GOT3 (cell line): ENCODE data around the gene ITPKB.
"Not testable (repeated sequence)": the region's sequence is repeated elsewhere in the genome, so short reads cannot be mapped to it uniquely, and the experiment has no call there.

Experiments
- DNase-seq: peaks from one replicate; lab custom pipeline; 2025; ENCODE audit warnings: mixed read lengths; lab: John Stamatoyannopoulos, UW

Gene ITPKB

GRCh38 chr1:226624526-226624925 is 114.6 kb downstream of the ITPKB start:
- DNase-seq: no peak

DNA sequence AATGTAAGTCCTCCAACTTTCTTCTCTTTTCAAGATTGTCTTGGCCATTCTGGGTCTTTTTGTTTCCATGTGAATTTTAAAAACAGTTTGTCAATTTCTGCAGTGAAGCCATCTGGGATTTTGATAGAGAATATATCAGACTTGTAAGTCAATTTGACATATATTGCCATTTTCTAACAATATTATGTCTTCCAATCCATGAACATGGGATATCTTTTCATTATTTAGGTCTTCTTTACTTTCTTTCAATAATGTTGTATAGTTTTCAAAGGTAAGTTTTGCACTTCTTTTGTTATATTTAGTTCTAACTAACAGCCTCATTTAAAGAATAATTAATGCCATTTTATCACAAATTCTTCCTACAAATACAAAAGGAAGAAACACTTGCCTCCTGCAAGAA is 117.1 kb downstream of the ITPKB start:
- no peak for DNase-seq

DNA sequence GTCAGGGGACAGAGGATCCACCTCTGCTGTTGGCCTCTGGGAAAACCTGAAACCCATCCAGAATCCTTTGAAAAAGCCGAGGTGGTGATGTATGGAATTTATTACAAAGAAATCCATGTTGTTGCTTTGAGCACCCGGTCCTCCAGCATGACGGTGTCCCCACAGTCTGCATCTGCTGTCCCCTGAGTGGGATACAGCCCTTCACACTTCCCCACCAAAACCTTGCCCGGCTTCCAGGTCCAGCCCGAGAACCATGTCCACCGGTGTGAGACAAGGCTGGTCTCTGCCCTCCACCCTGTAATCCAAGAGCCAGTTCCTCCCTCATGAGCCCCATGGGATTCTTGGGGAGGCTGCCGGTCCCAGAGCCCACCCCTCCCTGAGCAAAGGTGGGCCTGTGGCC is 120.1 kb downstream of the ITPKB start:
- DNase-seq: no peak

- DNase-seq: no peak
These were observed 120.7 kb downstream of the ITPKB start for GRCh38 chr1:226618380-226618779.

GRCh38 chr1:226617719-226618118 is 121.4 kb downstream of the ITPKB start:
- not testable (repeated sequence) for DNase-seq

DNA sequence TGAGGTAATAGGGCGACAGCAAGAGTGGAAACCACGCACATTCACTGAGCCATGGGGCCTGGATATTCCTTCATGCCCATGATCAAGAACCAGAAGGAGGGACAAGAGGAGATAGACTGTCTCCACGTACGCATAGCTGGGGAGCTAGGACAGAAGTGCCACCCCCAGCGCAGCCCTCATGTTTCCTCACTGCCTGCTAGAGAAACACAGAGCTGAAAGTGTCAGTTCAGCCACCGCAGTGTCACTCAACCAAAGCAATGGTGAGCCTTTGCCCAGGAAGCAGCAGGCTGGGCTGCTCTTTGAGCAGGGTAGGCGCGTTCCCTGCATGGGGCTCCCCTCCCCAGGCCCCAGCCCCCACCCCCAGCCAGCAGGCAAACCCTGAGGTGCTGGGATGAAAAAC is 122.0 kb downstream of the ITPKB start:
- no peak for DNase-seq

- no peak for DNase-seq
These were observed 122.4 kb downstream of the ITPKB start for GRCh38 chr1:226616636-226617035.

GRCh38 chr1:226615876-226616275 is 123.2 kb downstream of the ITPKB start:
- DNase-seq: no peak

DNA sequence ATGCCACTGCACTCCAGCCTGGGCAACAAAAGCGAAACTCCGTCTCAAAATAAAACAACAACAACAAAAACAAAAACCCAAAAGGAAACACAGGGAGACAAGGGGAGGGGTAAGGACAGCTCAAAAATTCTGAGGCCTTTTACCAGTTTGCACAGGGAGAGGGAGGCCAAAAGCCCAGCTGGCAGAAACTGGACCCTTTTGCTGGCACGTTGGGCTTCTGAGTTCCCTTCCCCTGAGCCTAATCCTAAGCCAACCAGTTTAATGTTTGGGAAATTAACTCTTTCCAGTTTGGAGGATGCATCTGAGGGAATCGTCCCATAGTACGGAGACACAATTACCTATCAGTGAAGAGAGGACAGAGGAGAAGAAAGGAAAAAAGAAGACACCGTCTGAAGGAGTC is 127.1 kb downstream of the ITPKB start:
- DNase-seq: not testable (repeated sequence)

- no peak for DNase-seq
These were observed 127.8 kb downstream of the ITPKB start for GRCh38 chr1:226611301-226611700.

- DNase-seq: no peak
These were observed 128.4 kb downstream of the ITPKB start for GRCh38 chr1:226610671-226611070.

DNA sequence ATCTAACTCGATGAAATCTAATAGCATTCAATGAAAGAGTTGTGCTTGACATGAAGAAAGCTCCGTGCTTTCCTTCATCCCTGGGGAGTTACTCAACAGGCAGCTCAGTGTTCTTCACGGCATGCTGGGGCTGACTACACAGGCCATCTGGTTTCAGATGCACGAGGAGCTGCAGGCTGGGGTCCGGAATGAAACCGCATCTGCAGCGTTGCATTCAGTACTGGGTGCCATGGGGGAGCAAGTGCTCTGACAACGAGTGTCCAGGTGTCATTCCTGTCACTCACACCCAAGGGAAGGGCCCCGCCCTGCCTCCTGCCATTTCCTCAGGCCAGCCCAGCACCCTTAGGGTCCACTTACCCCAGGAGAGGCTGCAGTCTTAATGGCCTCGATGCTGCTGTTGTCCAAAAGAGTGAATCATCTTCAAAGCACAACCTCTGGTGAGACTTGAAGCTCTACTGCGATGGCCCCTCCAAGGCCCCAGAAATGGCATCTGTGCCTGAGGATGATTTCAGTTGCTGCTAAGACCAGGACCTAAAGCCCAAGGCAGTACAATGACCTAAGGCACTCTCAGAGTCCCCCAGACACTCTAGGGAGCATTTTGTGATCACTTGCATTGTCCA is 129.1 kb downstream of the ITPKB start:
- no peak for DNase-seq

DNA sequence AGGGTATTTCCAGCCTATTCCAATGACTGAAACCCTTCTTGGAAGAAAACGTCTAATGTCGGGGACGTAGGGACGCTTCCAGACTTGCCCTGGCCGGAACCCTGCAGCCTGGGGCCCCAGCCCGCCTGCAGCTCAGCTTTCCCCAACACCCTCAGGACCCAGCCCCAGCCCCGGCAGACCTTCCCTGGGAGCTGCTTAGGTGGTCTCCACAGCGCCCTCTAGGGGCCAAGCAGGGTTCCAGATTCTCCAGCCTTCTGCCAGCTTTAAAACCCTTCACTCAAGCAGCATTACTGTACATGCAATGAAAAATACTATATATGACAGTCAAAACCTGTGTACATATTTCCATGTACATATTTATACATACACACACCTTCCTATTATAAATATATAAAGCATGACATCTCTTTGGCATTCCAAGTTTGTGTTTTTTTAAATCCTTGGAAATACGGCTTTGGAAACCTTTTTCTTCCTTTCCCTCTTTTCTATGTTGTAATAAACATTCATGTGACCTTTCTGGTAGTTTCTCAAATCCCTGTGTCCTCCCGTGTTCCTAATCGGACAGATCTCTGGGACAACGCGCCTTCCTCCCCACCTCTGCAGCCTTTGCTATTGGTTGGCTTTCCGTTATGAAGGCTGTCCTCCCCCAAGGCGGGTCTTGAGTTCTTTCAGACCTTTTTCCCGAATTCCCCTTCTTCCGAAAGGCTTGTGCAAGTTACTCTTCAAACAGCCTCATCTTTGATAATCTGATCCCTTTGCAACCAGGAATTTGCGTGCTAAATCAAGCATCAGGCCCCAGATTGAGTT is 130.2 kb downstream of the ITPKB start:
- no peak for DNase-seq

GRCh38 chr1:226607821-226608220 is 131.3 kb downstream of the ITPKB start:
- no peak for DNase-seq

GRCh38 chr1:226607268-226607660 is 131.8 kb downstream of the ITPKB start:
- no peak for DNase-seq

DNA sequence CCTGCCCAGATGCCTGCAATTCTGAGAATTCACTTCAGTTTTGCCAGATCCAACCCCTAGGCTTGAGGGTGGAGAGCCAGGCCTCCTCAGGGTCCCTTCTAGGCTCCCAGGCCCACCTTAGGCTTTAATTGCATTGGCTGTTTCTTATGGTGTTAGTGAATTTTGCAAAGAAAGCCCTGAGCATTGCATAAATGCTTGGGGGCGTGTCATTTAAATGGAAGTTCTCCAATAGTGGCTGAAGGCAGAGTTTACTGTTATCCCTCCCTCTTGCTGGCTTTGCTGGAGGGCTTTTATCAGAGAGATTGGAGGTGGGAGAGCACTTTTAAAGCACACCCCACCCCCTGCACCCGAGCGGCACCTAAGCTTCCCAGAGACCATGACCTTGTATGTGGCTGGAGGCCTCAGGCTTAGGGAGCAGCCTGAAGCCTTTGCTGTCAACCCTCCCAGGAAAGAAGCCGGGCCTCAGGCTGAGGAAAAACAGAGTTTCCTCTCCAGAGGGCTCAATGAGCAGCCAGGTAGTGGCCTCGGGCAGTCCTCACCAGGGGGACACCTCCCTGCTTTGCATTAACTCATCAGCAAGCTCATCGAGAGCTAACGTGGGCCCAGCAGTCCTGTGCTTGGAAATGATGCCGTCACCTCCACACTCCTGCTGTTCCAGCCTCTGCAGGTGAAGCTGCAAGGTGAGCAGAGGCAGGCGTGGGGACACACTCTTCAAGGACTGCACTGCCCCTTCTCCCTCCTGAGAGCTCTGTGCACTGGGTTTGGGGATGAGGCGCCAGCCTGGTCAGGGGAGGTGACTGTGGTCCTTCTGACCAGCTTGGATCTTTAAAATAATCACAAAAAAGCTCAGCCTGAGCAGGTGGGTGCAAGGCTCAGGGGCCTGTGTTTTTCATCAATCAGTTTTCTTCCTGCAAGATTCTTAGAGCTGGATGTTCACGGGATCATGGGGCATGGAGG is 132.5 kb downstream of the ITPKB start:
- no peak for DNase-seq

GRCh38 chr1:226605318-226605950 is 133.6 kb downstream of the ITPKB start:
- DNase-seq: no peak

GRCh38 chr1:226604560-226605317 is 134.3 kb downstream of the ITPKB start:
- no peak for DNase-seq

DNA sequence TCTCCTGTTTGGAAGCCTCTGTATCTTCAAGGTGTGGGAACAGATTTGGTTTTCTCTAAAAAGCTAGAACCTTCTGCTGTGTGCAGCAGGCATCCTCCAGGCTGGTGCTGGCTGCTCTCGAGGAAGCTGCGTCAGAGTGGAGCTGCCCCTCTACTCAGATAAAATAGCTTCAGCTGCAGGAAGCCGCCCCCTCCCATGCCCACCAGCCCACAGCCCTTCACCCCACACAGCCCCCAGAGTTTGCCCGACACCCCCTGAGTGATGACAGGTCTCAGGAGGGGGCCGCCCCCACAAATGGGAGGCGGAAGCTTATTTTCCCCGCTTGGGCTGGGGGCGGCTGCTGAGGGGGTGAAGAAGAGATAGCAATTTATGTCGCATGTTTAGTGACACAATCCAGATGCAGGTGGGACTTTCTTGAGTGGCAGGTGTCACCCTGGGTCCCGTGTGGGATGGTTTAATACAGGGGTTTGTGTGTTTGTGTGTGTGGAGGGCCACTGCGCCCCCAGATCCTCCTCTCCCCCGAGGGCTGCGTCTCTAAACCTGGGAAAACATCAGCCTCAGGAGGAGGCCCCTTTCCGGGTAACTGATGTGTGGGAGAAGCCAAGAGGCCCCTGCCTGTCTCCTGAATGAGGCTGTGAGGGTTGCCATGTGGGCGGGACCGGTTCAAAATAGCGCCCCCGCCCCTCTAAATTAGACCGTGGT is 135.1 kb downstream of the ITPKB start:
- DNase-seq: no peak

- no peak for DNase-seq
These were observed 135.8 kb downstream of the ITPKB start for GRCh38 chr1:226603022-226603857.
